ENCODE results near the gene SLC29A2. TPM values are rescaled to one million over a fixed set of nuclear protein-coding genes. Genes with fewer than 3 reads are reported as not detected.

SLC29A2 gene
- total and polyA plus RNA-seq, 8 donors: 7.4 to 22.8 (median 9.6) TPM

GRCh38 chr11:66314561-66315497 is 56.7 kb downstream of the SLC29A2 start:
- Histone ChIP-seq H3K4me3 (peak overlapping the region; percentile 44 to 62), H3K27ac (peak overlapping the region in 1 of 2 donors; percentile 86), H3K4me1 (peaks cover 14 to 53% of the 10 kb centered on the region in 2 donors), H3K36me3 (no peaks in the 10 kb centered on the region), H3K27me3 (peaks cover 0 to 21% of the 10 kb centered on the region in 2 donors), H3K9me3 (no peaks in the 10 kb centered on the region)
- ATAC-seq (no peak), DNase-seq (peak in 1 of 4 donors; percentile 63)
- intact Hi-C loops (cut with DNase I): loop anchor here in 1 of 2 donors (10.0 kb wide), 1 partner anchor 70 kb away; no protein-coding TSS in a partner anchor
- no peak for TF ChIP-seq CTCF (IDR thresholded peaks at IDR 0.05)

- peak overlapping the region; percentile 44 to 62 for H3K4me3 ChIP-seq
- intact Hi-C loops (cut with DNase I): loop anchor here in 1 of 2 donors (10.0 kb wide), 1 partner anchor 71 kb away; no protein-coding TSS in a partner anchor
- no peak for TF ChIP-seq CTCF (IDR thresholded peaks at IDR 0.05)
Measured at GRCh38 chr11:66314186-66314501, 57.4 kb downstream of the SLC29A2 start.

GRCh38 chr11:66313321-66314185 is 58.0 kb downstream of the SLC29A2 start:
- ATAC-seq (no peak), DNase-seq (peak in 3 of 4 donors; percentile 80 to 88 (median 85))
- Histone ChIP-seq H3K27me3 (peaks cover 0 to 21% of the 10 kb centered on the region in 2 donors), H3K27ac (peak overlapping the region; percentile 86 to 88), H3K4me1 (peaks cover 13 to 46% of the 10 kb centered on the region in 2 donors), H3K4me3 (peak overlapping the region; percentile 44 to 62), H3K36me3 (no peaks in the 10 kb centered on the region), H3K9me3 (no peaks in the 10 kb centered on the region)
- intact Hi-C loops (cut with DNase I): loop anchor here in 1 of 2 donors (10.0 kb wide), 1 partner anchor 71 kb away; no protein-coding TSS in a partner anchor
- no peak for TF ChIP-seq CTCF (IDR thresholded peaks at IDR 0.05)

More at GRCh38 chr11:66314186-66314501, 57.4 kb downstream of the SLC29A2 start:
- no peaks in the 10 kb centered on the region for H3K9me3 ChIP-seq
- H3K27ac ChIP-seq: peak overlapping the region in 1 of 2 donors; percentile 86
- H3K36me3 ChIP-seq: no peaks in the 10 kb centered on the region
- no peak for DNase-seq
- ATAC-seq: no peak
- H3K27me3 ChIP-seq: peaks cover 0 to 21% of the 10 kb centered on the region in 2 donors
- peaks cover 14 to 52% of the 10 kb centered on the region in 2 donors for H3K4me1 ChIP-seq

GRCh38 chr11:66312549-66313320 is 58.8 kb downstream of the SLC29A2 start:
- intact Hi-C loops (cut with DNase I): loop anchor here in 1 of 2 donors (10.0 kb wide), 1 partner anchor 72 kb away; no protein-coding TSS in a partner anchor
- H3K9me3 ChIP-seq: no peaks in the 10 kb centered on the region
- H3K27me3 ChIP-seq: peaks cover 0 to 21% of the 10 kb centered on the region in 2 donors
- H3K27ac ChIP-seq: peak overlapping the region; percentile 86 to 88
- no peak for TF ChIP-seq CTCF (IDR thresholded peaks at IDR 0.05)
- ATAC-seq (peak; percentile 84), DNase-seq (peak; percentile 95 to 99 (median 99))
- peak overlapping the region; percentile 44 to 62 for H3K4me3 ChIP-seq
- no peaks in the 10 kb centered on the region for H3K36me3 ChIP-seq
- peaks cover 6 to 38% of the 10 kb centered on the region in 2 donors for H3K4me1 ChIP-seq

Other genes with a start within 250 kb of the SLC29A2 start
- 10 to 100 TPM; 32.8 to 34.3 TPM for gene KLC2, start 114.1 kb downstream of the SLC29A2 start, total RNA-seq
- gene KLC2, start 114.1 kb downstream of the SLC29A2 start, polyA plus RNA-seq (ENCODE audit: insufficient read length in 6 of 6): 10 to 100 TPM; 17.0 to 24.9 (median 19.8) TPM
- gene RAB1B, start 103.1 kb downstream of the SLC29A2 start, total RNA-seq: 100 to 1,000 TPM; 141 to 154 TPM
- 100 to 1,000 TPM; 114 to 136 (median 128) TPM for gene RAB1B, start 103.1 kb downstream of the SLC29A2 start, polyA plus RNA-seq (ENCODE audit: insufficient read length in 6 of 6)
- 1 to 10 TPM in 1 of 2 donors, under 1 TPM in 1; 0.81 to 1.4 TPM for gene CNIH2, start 93.6 kb downstream of the SLC29A2 start, total RNA-seq
- gene CNIH2, start 93.6 kb downstream of the SLC29A2 start, polyA plus RNA-seq (ENCODE audit: insufficient read length in 6 of 6): 1 to 10 TPM; 2.8 to 5.2 (median 3.9) TPM
- 100 to 1,000 TPM in 1 of 2 donors, 10 to 100 TPM in 1; 97.1 to 118 TPM for gene YIF1A, start 82.6 kb downstream of the SLC29A2 start, total RNA-seq
- gene YIF1A, start 82.6 kb downstream of the SLC29A2 start, polyA plus RNA-seq (ENCODE audit: insufficient read length in 6 of 6): 10 to 100 TPM; 32.9 to 57.5 (median 43.6) TPM
- under 1 TPM in 1 of 2 donors, not detected in 1; 0.21 TPM for gene TMEM151A, start 79.9 kb downstream of the SLC29A2 start, total RNA-seq
- under 1 TPM; 0.17 to 0.47 (median 0.28) TPM for gene TMEM151A, start 79.9 kb downstream of the SLC29A2 start, polyA plus RNA-seq (ENCODE audit: insufficient read length in 6 of 6)
- 10 to 100 TPM; 69.8 to 74.3 TPM for gene CD248, start 54.7 kb downstream of the SLC29A2 start, total RNA-seq
- gene CD248, start 54.7 kb downstream of the SLC29A2 start, polyA plus RNA-seq (ENCODE audit: insufficient read length in 6 of 6): 100 to 1,000 TPM in 4 of 6 donors, 10 to 100 TPM in 2; 76.4 to 128 (median 104) TPM
- 10 to 100 TPM in 1 of 2 donors, 1 to 10 TPM in 1; 7.1 to 10.2 TPM for gene RIN1, start 35.3 kb downstream of the SLC29A2 start, total RNA-seq
- 1 to 10 TPM; 1.7 to 4.5 (median 3.0) TPM for gene RIN1, start 35.3 kb downstream of the SLC29A2 start, polyA plus RNA-seq (ENCODE audit: insufficient read length in 6 of 6)
- gene BRMS1, start 26.7 kb downstream of the SLC29A2 start, total RNA-seq: 10 to 100 TPM; 28.7 to 34.3 TPM
- gene BRMS1, start 26.7 kb downstream of the SLC29A2 start, polyA plus RNA-seq (ENCODE audit: insufficient read length in 6 of 6): 10 to 100 TPM; 19.5 to 26.6 (median 24.5) TPM
- gene B4GAT1, start 24.1 kb downstream of the SLC29A2 start, total RNA-seq: 10 to 100 TPM; 22.9 to 29.7 TPM
- gene B4GAT1, start 24.1 kb downstream of the SLC29A2 start, polyA plus RNA-seq (ENCODE audit: insufficient read length in 6 of 6): 10 to 100 TPM; 29.8 to 35.9 (median 30.9) TPM
- gene NPAS4, start 49.3 kb upstream of the SLC29A2 start, total RNA-seq: under 1 TPM in 1 of 2 donors, not detected in 1; 0.64 TPM
- gene NPAS4, start 49.3 kb upstream of the SLC29A2 start, polyA plus RNA-seq (ENCODE audit: insufficient read length in 6 of 6): under 1 TPM; 0.06 to 0.53 (median 0.20) TPM
- 10 to 100 TPM; 29.6 to 39.5 TPM for gene MRPL11, start 67.1 kb upstream of the SLC29A2 start, total RNA-seq
- 10 to 100 TPM; 57.2 to 73.5 (median 64.2) TPM for gene MRPL11, start 67.1 kb upstream of the SLC29A2 start, polyA plus RNA-seq (ENCODE audit: insufficient read length in 6 of 6)
- gene PELI3, start 95.1 kb upstream of the SLC29A2 start, total RNA-seq: 10 to 100 TPM in 1 of 2 donors, 1 to 10 TPM in 1; 7.5 to 12.9 TPM
- 1 to 10 TPM; 3.9 to 6.6 (median 5.6) TPM for gene PELI3, start 95.1 kb upstream of the SLC29A2 start, polyA plus RNA-seq (ENCODE audit: insufficient read length in 6 of 6)
- gene DPP3, start 108.7 kb upstream of the SLC29A2 start, total RNA-seq: 10 to 100 TPM; 46.4 to 68.1 TPM
- gene DPP3, start 108.7 kb upstream of the SLC29A2 start, polyA plus RNA-seq (ENCODE audit: insufficient read length in 6 of 6): 10 to 100 TPM; 15.0 to 20.6 (median 17.1) TPM
- gene BBS1, start 138.9 kb upstream of the SLC29A2 start, total RNA-seq: 10 to 100 TPM; 22.8 to 37.3 TPM
- 10 to 100 TPM; 58.4 to 75.1 (median 64.6) TPM for gene BBS1, start 138.9 kb upstream of the SLC29A2 start, polyA plus RNA-seq (ENCODE audit: insufficient read length in 6 of 6)
- gene ZDHHC24, start 174.3 kb upstream of the SLC29A2 start, total RNA-seq: 10 to 100 TPM; 14.3 to 17.0 TPM
- gene ZDHHC24, start 174.3 kb upstream of the SLC29A2 start, polyA plus RNA-seq (ENCODE audit: insufficient read length in 6 of 6): 1 to 10 TPM; 4.7 to 6.3 (median 5.7) TPM
- under 1 TPM in 1 of 2 donors, not detected in 1; 0.16 TPM for gene ACTN3, start 175.1 kb upstream of the SLC29A2 start, total RNA-seq
- gene ACTN3, start 175.1 kb upstream of the SLC29A2 start, polyA plus RNA-seq (ENCODE audit: insufficient read length in 6 of 6): under 1 TPM in 1 of 6 donors, not detected in 5; 0.06 TPM
- 10 to 100 TPM; 10.8 to 23.3 TPM for gene CTSF, start 196.8 kb upstream of the SLC29A2 start, total RNA-seq
- 10 to 100 TPM; 37.1 to 56.9 (median 47.2) TPM for gene CTSF, start 196.8 kb upstream of the SLC29A2 start, polyA plus RNA-seq (ENCODE audit: insufficient read length in 6 of 6)
- under 1 TPM; 0.39 to 0.44 TPM for gene CCDC87, start 221.3 kb upstream of the SLC29A2 start, total RNA-seq
- under 1 TPM; 0.07 to 0.18 (median 0.09) TPM for gene CCDC87, start 221.3 kb upstream of the SLC29A2 start, polyA plus RNA-seq (ENCODE audit: insufficient read length in 6 of 6)
- gene CCS, start 221.4 kb upstream of the SLC29A2 start, total RNA-seq: 10 to 100 TPM; 29.0 to 46.5 TPM
- 100 to 1,000 TPM in 1 of 6 donors, 10 to 100 TPM in 5; 78.1 to 101 (median 84.0) TPM for gene CCS, start 221.4 kb upstream of the SLC29A2 start, polyA plus RNA-seq (ENCODE audit: insufficient read length in 6 of 6)
- 10 to 100 TPM; 64.2 to 89.1 TPM for gene RBM14, start 244.9 kb upstream of the SLC29A2 start, total RNA-seq
- 10 to 100 TPM; 78.3 to 94.1 (median 89.9) TPM for gene RBM14, start 244.9 kb upstream of the SLC29A2 start, polyA plus RNA-seq (ENCODE audit: insufficient read length in 6 of 6)